Measurements from ENCODE around the gene GPS1.

The GPS1 gene

GRCh38 chr17:82014971-82015310, 36.8 kb upstream of the GPS1 start:
- no peak for DNase-seq (ENCODE audit: low spot score)

- no peak for DNase-seq (ENCODE audit: low spot score)
These were observed 36.3 kb upstream of the GPS1 start for GRCh38 chr17:82015311-82015971.

- no peak for DNase-seq (ENCODE audit: low spot score)
These were observed 35.4 kb upstream of the GPS1 start for GRCh38 chr17:82016061-82016874.

- DNase-seq (ENCODE audit: low spot score): no peak
These were observed 34.7 kb upstream of the GPS1 start for GRCh38 chr17:82016875-82017459.

GRCh38 chr17:82017612-82018151, 34.0 kb upstream of the GPS1 start:
- no peak for DNase-seq (ENCODE audit: low spot score)

GRCh38 chr17:82018152-82018988, 33.3 kb upstream of the GPS1 start:
- DNase-seq (ENCODE audit: low spot score): no peak

- DNase-seq (ENCODE audit: low spot score): no peak
These were observed 32.6 kb upstream of the GPS1 start for GRCh38 chr17:82018989-82019689.

GRCh38 chr17:82019690-82020571, 31.8 kb upstream of the GPS1 start:
- DNase-seq (ENCODE audit: low spot score): peak; percentile 72

GRCh38 chr17:82020572-82021106, 31.1 kb upstream of the GPS1 start:
- DNase-seq (ENCODE audit: low spot score): no peak

- peak; percentile 64 for DNase-seq (ENCODE audit: low spot score)
These were observed 30.4 kb upstream of the GPS1 start for GRCh38 chr17:82021107-82021899.

- DNase-seq (ENCODE audit: low spot score): no peak
These were observed 29.8 kb upstream of the GPS1 start for GRCh38 chr17:82021900-82022309.

- DNase-seq (ENCODE audit: low spot score): no peak
These were observed 29.3 kb upstream of the GPS1 start, which contains the start of gene CENPX for GRCh38 chr17:82022310-82022980. Gene CENPX (minus strand): TSS chr17:82022878. CDS start chr17:82022861, 17 bp downstream.

- DNase-seq (ENCODE audit: low spot score): peak; percentile 99
These were observed 28.7 kb upstream of the GPS1 start, which contains the start of gene LRRC45 for GRCh38 chr17:82022981-82023446. Gene LRRC45 (plus strand): TSS chr17:82023305. CDS start chr17:82023644, 339 bp downstream.

- DNase-seq (ENCODE audit: low spot score): peak; percentile 39
These were observed 28.1 kb upstream of the GPS1 start for GRCh38 chr17:82023447-82024241.

GRCh38 chr17:82024859-82025258, 26.8 kb upstream of the GPS1 start:
- no peak for DNase-seq (ENCODE audit: low spot score)

GRCh38 chr17:82025401-82026107, 26.1 kb upstream of the GPS1 start:
- DNase-seq (ENCODE audit: low spot score): no peak

GRCh38 chr17:82028246-82028645, 23.5 kb upstream of the GPS1 start:
- DNase-seq (ENCODE audit: low spot score): no peak

All from NAMALWA (cell line).